T-helper 2 cell treated with Interferon-gamma antibody and Interleukin-4, amounts not matched to agents 5 μg/mL and 100 μg/mL, for 36 hours (primary cell): ENCODE measurements around the gene NXPH2.
"Not testable (repeated sequence)": the region's sequence is repeated elsewhere in the genome, so short reads cannot be mapped to it uniquely, and the experiment has no call there.

Experiments used
- DNase-seq: peaks from one replicate; pipeline ENCODE4 v3.0.0; 2021; ENCODE audit warnings: low spot score
- H3K27ac Mint-ChIP-seq: one replicate; pipeline ENCODE4 v1.8.0; 2021; ENCODE audit warnings: mild to moderate bottlenecking, mixed read lengths
- H3K27me3 Mint-ChIP-seq: one replicate; pipeline ENCODE4 v1.8.0; 2021; ENCODE audit warnings: low read depth, mixed read lengths
- H3K36me3 Mint-ChIP-seq: one replicate; pipeline ENCODE4 v1.8.0; 2021; ENCODE audit warnings: low read depth, mixed read lengths
- H3K4me1 Mint-ChIP-seq: one replicate; pipeline ENCODE4 v1.8.0; 2021; ENCODE audit warnings: low read depth, mixed read lengths
- H3K4me3 Mint-ChIP-seq: one replicate; pipeline ENCODE4 v1.8.0; 2022; ENCODE audit warnings: mild to moderate bottlenecking, moderate library complexity, mixed read lengths
- H3K9me3 Mint-ChIP-seq: one replicate; pipeline ENCODE4 v1.8.0; 2021; ENCODE audit warnings: mixed read lengths

Gene NXPH2

DNA sequence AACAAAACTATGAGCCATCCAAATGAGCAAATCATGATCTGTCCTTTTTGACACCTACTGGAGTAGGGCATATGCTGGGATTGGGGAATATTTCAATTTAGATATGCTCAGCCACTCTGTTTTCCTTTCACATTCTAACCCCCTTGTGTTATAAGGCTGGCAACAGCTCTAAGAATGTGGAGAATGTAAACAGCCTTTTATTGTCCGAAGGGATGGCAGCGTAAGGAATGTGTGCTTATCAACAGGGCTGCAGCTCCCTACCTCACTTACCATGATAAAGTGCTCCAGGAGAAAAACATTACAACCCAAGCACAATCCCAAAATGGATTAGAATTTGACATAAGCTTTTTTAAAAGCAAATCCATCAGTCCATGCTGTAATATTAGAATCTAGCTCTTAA, 2.2 kb downstream of the NXPH2 start:
- Mint-ChIP-seq H3K9me3 (no peaks in the 10 kb centered on the region), H3K4me3 (no peak overlapping the region), H3K27me3 (peaks cover 36% of the 10 kb centered on the region), H3K27ac (no peak overlapping the region), H3K36me3 (no peaks in the 10 kb centered on the region), H3K4me1 (no peaks in the 10 kb centered on the region)
- no peak for DNase-seq

GRCh38 chr2:138775736-138776135, 4.5 kb downstream of the NXPH2 start:
- Mint-ChIP-seq H3K4me3 (no peak overlapping the region), H3K36me3 (no peaks in the 10 kb centered on the region), H3K9me3 (no peaks in the 10 kb centered on the region), H3K27me3 (peaks cover 22% of the 10 kb centered on the region), H3K4me1 (no peaks in the 10 kb centered on the region), H3K27ac (no peak overlapping the region)
- DNase-seq: no peak

- Mint-ChIP-seq H3K36me3 (no peaks in the 10 kb centered on the region), H3K27ac (no peak overlapping the region), H3K4me3 (no peak overlapping the region), H3K27me3 (peaks cover 3% of the 10 kb centered on the region), H3K4me1 (no peaks in the 10 kb centered on the region), H3K9me3 (no peaks in the 10 kb centered on the region)
- no peak for DNase-seq
Observed at GRCh38 chr2:138771534-138771933, 8.7 kb downstream of the NXPH2 start.

DNA sequence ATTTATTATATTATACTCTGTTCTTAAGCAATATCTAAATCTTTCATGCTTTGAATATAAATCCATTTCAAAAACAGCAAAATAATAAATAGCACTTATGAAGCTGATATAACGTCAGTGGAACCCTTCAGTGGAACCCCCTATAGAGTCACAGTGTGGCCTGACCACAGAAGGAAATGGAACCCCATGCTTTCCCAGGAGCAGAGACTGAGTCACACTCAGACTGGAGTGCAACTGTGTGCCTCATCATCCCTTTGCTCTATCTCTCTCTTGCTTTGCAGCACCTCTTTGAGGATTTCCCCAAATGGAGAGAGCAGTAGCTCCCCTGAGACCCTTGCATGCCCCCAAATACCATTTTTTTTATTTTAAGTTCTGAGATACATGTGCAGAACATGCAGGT, 13.1 kb downstream of the NXPH2 start:
- Mint-ChIP-seq H3K36me3 (no peaks in the 10 kb centered on the region), H3K9me3 (no peaks in the 10 kb centered on the region), H3K4me3 (no peak overlapping the region), H3K27me3 (peaks cover 3% of the 10 kb centered on the region), H3K4me1 (no peaks in the 10 kb centered on the region), H3K27ac (no peak overlapping the region)
- no peak for DNase-seq

- no peaks in the 10 kb centered on the region for H3K36me3 Mint-ChIP-seq
- no peaks in the 10 kb centered on the region for H3K9me3 Mint-ChIP-seq
- H3K27me3 Mint-ChIP-seq: peaks cover 3% of the 10 kb centered on the region
- no peaks in the 10 kb centered on the region for H3K4me1 Mint-ChIP-seq
- H3K27ac Mint-ChIP-seq: no peak overlapping the region
- no peak for DNase-seq
- no peak overlapping the region for H3K4me3 Mint-ChIP-seq
Observed at GRCh38 chr2:138766464-138766863, 13.7 kb downstream of the NXPH2 start.

GRCh38 chr2:138763971-138764370, 16.2 kb downstream of the NXPH2 start:
- Mint-ChIP-seq H3K36me3 (no peaks in the 10 kb centered on the region), H3K4me1 (no peaks in the 10 kb centered on the region), H3K4me3 (no peak overlapping the region), H3K9me3 (no peaks in the 10 kb centered on the region), H3K27me3 (no peaks in the 10 kb centered on the region), H3K27ac (no peak overlapping the region)
- DNase-seq: no peak

DNA sequence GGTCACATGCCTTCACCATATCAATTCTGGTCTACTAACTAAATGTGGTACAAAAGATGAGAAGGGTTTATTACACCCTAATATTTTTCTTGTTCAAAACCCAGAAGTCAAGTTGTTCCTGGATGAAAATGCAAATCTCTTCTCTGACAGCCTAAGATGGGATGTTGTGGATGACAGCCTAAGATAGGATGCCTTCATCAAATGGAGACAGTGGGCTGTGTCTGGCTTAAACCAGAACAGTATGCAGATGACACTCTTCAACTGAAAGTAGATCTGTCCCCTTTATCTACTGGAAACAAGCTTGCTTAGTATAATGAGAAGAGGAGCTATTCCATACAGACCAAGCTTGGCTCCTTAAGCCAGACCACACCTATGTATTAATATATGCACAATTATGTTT, 17.7 kb downstream of the NXPH2 start:
- H3K27me3 Mint-ChIP-seq: no peaks in the 10 kb centered on the region
- no peaks in the 10 kb centered on the region for H3K4me1 Mint-ChIP-seq
- H3K4me3 Mint-ChIP-seq: no peak overlapping the region
- no peak overlapping the region for H3K27ac Mint-ChIP-seq
- H3K36me3 Mint-ChIP-seq: no peaks in the 10 kb centered on the region
- no peak for DNase-seq
- no peaks in the 10 kb centered on the region for H3K9me3 Mint-ChIP-seq

DNA sequence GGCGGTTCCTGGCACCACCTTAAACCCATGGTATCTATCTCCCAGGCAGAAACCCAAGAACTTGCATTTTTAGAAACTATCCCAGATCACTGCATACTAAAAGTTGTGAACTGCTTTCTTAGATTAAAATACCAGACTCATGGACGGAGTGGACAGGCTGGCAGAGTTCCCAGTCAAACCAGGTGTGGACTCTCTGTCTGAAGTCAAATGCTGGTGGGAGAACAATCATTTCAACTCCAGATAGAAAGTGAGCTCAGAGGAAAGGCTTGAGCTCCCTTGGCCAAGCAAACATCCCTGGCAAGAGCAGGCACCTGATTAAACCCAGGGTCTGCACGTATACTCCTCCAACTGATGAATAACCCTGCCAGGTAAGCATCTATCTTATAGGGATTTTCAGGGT, 19.5 kb downstream of the NXPH2 start:
- no peaks in the 10 kb centered on the region for H3K27me3 Mint-ChIP-seq
- no peak overlapping the region for H3K4me3 Mint-ChIP-seq
- no peak for DNase-seq
- no peaks in the 10 kb centered on the region for H3K36me3 Mint-ChIP-seq
- no peaks in the 10 kb centered on the region for H3K9me3 Mint-ChIP-seq
- no peak overlapping the region for H3K27ac Mint-ChIP-seq
- H3K4me1 Mint-ChIP-seq: no peaks in the 10 kb centered on the region

GRCh38 chr2:138757384-138757783, 22.8 kb downstream of the NXPH2 start:
- Mint-ChIP-seq H3K4me3 (no peak overlapping the region), H3K27me3 (no peaks in the 10 kb centered on the region), H3K4me1 (no peaks in the 10 kb centered on the region), H3K27ac (no peak overlapping the region), H3K9me3 (no peaks in the 10 kb centered on the region), H3K36me3 (no peaks in the 10 kb centered on the region)
- DNase-seq: no peak

- no peaks in the 10 kb centered on the region for H3K36me3 Mint-ChIP-seq
- H3K4me3 Mint-ChIP-seq: no peak overlapping the region
- no peak for DNase-seq
- no peaks in the 10 kb centered on the region for H3K27me3 Mint-ChIP-seq
- H3K4me1 Mint-ChIP-seq: no peaks in the 10 kb centered on the region
- no peaks in the 10 kb centered on the region for H3K9me3 Mint-ChIP-seq
- H3K27ac Mint-ChIP-seq: no peak overlapping the region
Observed at GRCh38 chr2:138752197-138752956, 27.8 kb downstream of the NXPH2 start.

DNA sequence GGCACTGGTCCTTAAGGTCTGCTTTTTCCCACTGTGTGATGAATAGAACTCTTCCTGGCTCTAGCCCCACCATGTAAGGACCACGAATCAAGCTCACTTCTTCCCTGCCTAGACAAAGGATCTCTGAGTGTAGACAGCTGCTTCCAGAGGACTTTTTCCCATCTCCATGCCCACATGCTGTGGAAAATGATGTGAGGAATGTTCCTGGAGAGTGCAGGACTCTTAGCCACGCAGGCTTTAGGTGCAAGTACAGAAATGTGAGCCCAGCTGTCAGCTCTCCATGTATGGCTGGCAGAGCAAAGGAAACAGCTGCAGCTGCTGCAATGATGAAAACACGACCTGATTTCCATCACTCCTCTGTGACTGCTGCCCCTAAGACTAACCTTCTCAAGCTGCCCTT, 35.5 kb downstream of the NXPH2 start:
- H3K27ac Mint-ChIP-seq: no peak overlapping the region
- no peaks in the 10 kb centered on the region for H3K27me3 Mint-ChIP-seq
- no peaks in the 10 kb centered on the region for H3K9me3 Mint-ChIP-seq
- no peak for DNase-seq
- no peaks in the 10 kb centered on the region for H3K36me3 Mint-ChIP-seq
- H3K4me1 Mint-ChIP-seq: no peaks in the 10 kb centered on the region
- no peak overlapping the region for H3K4me3 Mint-ChIP-seq

DNA sequence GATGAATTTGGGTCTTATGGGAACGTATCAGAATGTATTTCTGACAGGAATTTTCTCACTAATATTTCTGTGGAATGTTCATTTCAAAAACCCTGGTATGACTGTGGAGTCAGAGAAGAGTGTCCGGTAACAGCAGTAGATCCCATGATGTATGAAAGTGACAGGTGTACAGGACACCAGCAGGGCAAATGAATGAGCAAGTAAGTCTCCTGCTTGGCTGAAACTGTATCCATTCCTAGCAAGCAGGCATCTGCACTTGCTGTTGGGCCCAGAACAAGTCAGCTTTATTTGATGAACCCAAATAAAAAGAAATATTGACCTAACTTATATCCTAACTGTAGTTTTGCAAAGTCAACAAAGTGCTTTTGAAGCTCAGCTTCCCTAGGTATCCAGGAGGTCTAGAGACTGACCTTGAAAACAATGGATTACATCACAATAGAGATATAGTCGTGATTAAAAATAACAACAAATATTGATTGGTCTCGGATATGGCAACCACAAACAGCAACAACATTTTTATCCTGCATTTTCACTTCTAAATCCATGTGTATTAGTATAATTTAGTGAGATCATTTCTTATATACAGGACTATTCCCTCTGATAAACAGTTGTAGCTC, 37.6 kb downstream of the NXPH2 start:
- H3K9me3 Mint-ChIP-seq: no peaks in the 10 kb centered on the region
- H3K27ac Mint-ChIP-seq: no peak overlapping the region
- no peaks in the 10 kb centered on the region for H3K36me3 Mint-ChIP-seq
- no peak for DNase-seq
- no peaks in the 10 kb centered on the region for H3K27me3 Mint-ChIP-seq
- H3K4me3 Mint-ChIP-seq: no peak overlapping the region
- H3K4me1 Mint-ChIP-seq: no peaks in the 10 kb centered on the region

GRCh38 chr2:138741851-138742250, 38.3 kb downstream of the NXPH2 start:
- Mint-ChIP-seq H3K4me1 (no peaks in the 10 kb centered on the region), H3K9me3 (peaks cover 4% of the 10 kb centered on the region), H3K36me3 (no peaks in the 10 kb centered on the region), H3K27ac (no peak overlapping the region), H3K27me3 (no peaks in the 10 kb centered on the region), H3K4me3 (no peak overlapping the region)
- no peak for DNase-seq

DNA sequence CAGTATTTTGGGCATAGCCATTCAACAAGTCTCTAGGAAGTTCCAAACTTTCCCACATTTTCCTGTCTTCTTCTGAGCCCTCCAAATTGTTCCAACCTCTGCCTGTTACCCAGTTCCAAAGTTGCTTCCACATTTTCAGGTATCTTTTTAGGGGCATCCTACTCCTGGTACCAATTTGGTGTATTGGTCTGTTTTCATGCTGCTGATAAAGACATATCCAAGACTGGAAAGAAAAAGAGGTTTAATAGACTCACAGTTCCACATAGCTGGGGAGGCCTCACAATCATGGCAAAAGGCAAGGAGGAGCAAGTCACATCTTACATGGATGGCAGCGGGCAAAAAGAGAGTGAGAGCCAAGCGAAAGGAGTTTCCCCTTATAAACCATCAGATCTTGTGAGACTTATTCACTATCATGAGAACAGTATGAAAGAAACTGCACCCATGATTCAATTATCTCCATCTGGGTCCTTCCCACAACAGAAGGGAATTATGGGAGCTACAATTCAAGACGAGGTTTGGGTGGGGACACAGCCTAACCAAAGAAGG, 43.1 kb downstream of the NXPH2 start:
- peaks cover 25% of the 10 kb centered on the region for H3K9me3 Mint-ChIP-seq
- H3K27ac Mint-ChIP-seq: not testable (repeated sequence)

More for the DNA sequence above, 43.1 kb downstream of the NXPH2 start:
- H3K4me3 Mint-ChIP-seq, H3K27me3 Mint-ChIP-seq, H3K36me3 Mint-ChIP-seq, DNase-seq, H3K4me1 Mint-ChIP-seq: not testable (repeated sequence)
